ENCODE results near the gene PMS2.
"Not testable (repeated sequence)": the region's sequence is repeated elsewhere in the genome, so short reads cannot be mapped to it uniquely, and the experiment has no call there.

Gene PMS2

GRCh38 chr7:6008668-6009611, at the start of gene PMS2, which contains the start of gene AIMP2:
PMS2 (minus strand) TSS chr7:6009049; CDS start chr7:6009019, 30 bp downstream.
AIMP2 (plus strand) TSS chr7:6009272; CDS start chr7:6009364, 92 bp downstream.
- DNase-seq, result peak; percentile 96 to 98

- no peak for DNase-seq
These were observed 48.7 kb upstream of the PMS2 start for GRCh38 chr7:6057316-6058129.

- no peak for DNase-seq
These were observed 47.8 kb upstream of the PMS2 start for GRCh38 chr7:6056616-6057015.

- DNase-seq, result not testable (repeated sequence)
These were observed 42.3 kb upstream of the PMS2 start for GRCh38 chr7:6051185-6051584.

- DNase-seq, result no peak
These were observed 40.9 kb upstream of the PMS2 start for GRCh38 chr7:6049780-6050179.

GRCh38 chr7:6035686-6036085, 26.8 kb upstream of the PMS2 start:
- DNase-seq, result no peak

GRCh38 chr7:6035165-6035564, 26.3 kb upstream of the PMS2 start:
- no peak for DNase-seq

GRCh38 chr7:6032641-6033040, 23.8 kb upstream of the PMS2 start:
- no peak for DNase-seq

GRCh38 chr7:6032167-6032566, 23.3 kb upstream of the PMS2 start:
- no peak for DNase-seq

- no peak for DNase-seq
These were observed 22.7 kb upstream of the PMS2 start for GRCh38 chr7:6031567-6031966.

GRCh38 chr7:6030988-6031387, 22.1 kb upstream of the PMS2 start, which contains the start of gene ANKRD61:
ANKRD61 (plus strand) TSS chr7:6031376; CDS start chr7:6031376, 0 bp downstream.
- DNase-seq, result no peak

- no peak for DNase-seq
These were observed 19.7 kb upstream of the PMS2 start for GRCh38 chr7:6028563-6028962.

GRCh38 chr7:6027806-6028365, 19.0 kb upstream of the PMS2 start:
- no peak for DNase-seq

- DNase-seq, result no peak
These were observed 18.0 kb upstream of the PMS2 start for GRCh38 chr7:6026820-6027311.

GRCh38 chr7:6026011-6026819, 17.4 kb upstream of the PMS2 start:
- DNase-seq, result peak in 1 of 2 donors; percentile 22

- no peak for DNase-seq
These were observed 15.2 kb upstream of the PMS2 start for GRCh38 chr7:6023974-6024435.

GRCh38 chr7:6022707-6023106, 13.9 kb upstream of the PMS2 start:
- no peak for DNase-seq

GRCh38 chr7:6020371-6021286, 11.8 kb upstream of the PMS2 start:
- no peak for DNase-seq

- DNase-seq, result no peak
These were observed 7.8 kb upstream of the PMS2 start for GRCh38 chr7:6016653-6016966.

GRCh38 chr7:6015917-6016652, 7.2 kb upstream of the PMS2 start:
- DNase-seq, result no peak
